LHCN-M2 (cell line): Measurements from ENCODE around the gene LVRN. TPM values are rescaled to one million over a fixed set of nuclear protein-coding genes. Genes with fewer than 3 reads are reported as not detected.

Experiments used
- total RNA-seq: library from RNA; depleted of rRNA; stranded (reverse); fragments of >200 nt; gene quantifications from 2 replicates; pipeline ENCODE4 v1.2.3, GENCODE V29; 2014; rRNA removed

The LVRN gene
- total RNA-seq, 1 experiment from 2014 or later, result 0.11 TPM

Other genes starting within 250 kb of the LVRN start
- 2.7 and 3.1 TPM in 2 replicates for gene CDO1, start 145.8 kb upstream of the LVRN start, total RNA-seq
- 72.9 and 78.6 TPM in 2 replicates for gene ATG12, start 120.9 kb upstream of the LVRN start, total RNA-seq
- 171 and 369 TPM in 2 replicates for gene AP3S1, start 120.5 kb upstream of the LVRN start, total RNA-seq
- 0.40 TPM in 1 of 2 replicates, not detected in the other for gene ARL14EPL, start 70.0 kb downstream of the LVRN start, total RNA-seq
- gene COMMD10, start 122.5 kb downstream of the LVRN start, total RNA-seq, result 33.3 and 37.7 TPM in 2 replicates